K562 (cell line): ENCODE results near the gene MPHOSPH10. TPM values are rescaled to one million over a fixed set of nuclear protein-coding genes. Genes with fewer than 3 reads are reported as not detected.

ENCODE experiments used
- ATAC-seq: fragments of 200-7000 bp; cut with Tn5 transposase; 3 replicates; pipeline ENCODE4 v1.9.1; 2020; ENCODE audit warnings: moderate library complexity
- BruUV-seq: library from RNA; stranded (reverse); fragments of 400-500 nt; replicated peaks from 2 replicates; lab custom pipeline; 2021; lab: Mats Ljungman, UMichigan
- CTCF ChIA-PET: fragments of 300-600 bp; formaldehyde crosslinking; extraction: SDS; loops from one replicate; lab custom pipeline; 2021; ENCODE audit warnings: low intra/inter-chr PET ratio; lab: Yijun Ruan, JAX
- POLR2A ChIA-PET: fragments of 300-600, 350-650 bp; sonication (Branson Sonifier 250); formaldehyde crosslinking; extraction: SDS; loops from one replicate; lab custom pipeline; 2021; ENCODE audit warnings: antibody characterized with exemption, inconsistent platforms; lab: Yijun Ruan, JAX
- DNase-seq, 4 experiments: peaks; one replicate each; pipeline versions ENCODE4 v3.0.0 to v3.0.0-alpha.2; 2011 to 2018; ENCODE audit warnings: low spot score in 3 of 4, mixed read lengths in 3 of 4; ENCODE audit errors: extremely low read depth in 1 of 4
- FAIRE-seq: peaks from 2 replicates; lab custom pipeline; 2011; peaks lifted over from hg19 to GRCh38; lab: Jason Lieb, UNC
- H2AFZ ChIP-seq: 2 replicates; pipeline ENCODE4 v1.6.0; 2011; ENCODE audit warnings: low read depth, low read length, control low read depth, inconsistent platforms
- H3K27ac ChIP-seq: fragments of 200-600 bp; 3 replicates; pipeline ENCODE4 v1.8.0; 2011; ENCODE audit warnings: low read depth, mild to moderate bottlenecking, control low read depth, inconsistent platforms, low read length, moderate library complexity, mixed read lengths; ENCODE audit errors: extremely low read depth
- H3K27me3 ChIP-seq, 2 experiments: fragments of 300-600 bp in 1 of 2; 2 replicates in 1 of 2; 3 replicates in 1 of 2; pipeline versions ENCODE4 v1.6.0 to v1.8.0; 2011; ENCODE audit warnings: inconsistent platforms in 2 of 2, low read length in 2 of 2, mild to moderate bottlenecking in 1 of 2, mixed read lengths in 1 of 2, moderate library complexity in 1 of 2; ENCODE audit not compliant: control insufficient read depth in 2 of 2, insufficient read depth in 2 of 2
- H3K36me3 ChIP-seq: fragments of 300-600 bp; 3 replicates; pipeline ENCODE4 v1.8.0; 2011; ENCODE audit warnings: mild to moderate bottlenecking, low read length, inconsistent platforms; ENCODE audit not compliant: control insufficient read depth, insufficient read depth
- H3K4me1 ChIP-seq, 2 experiments: fragments of 200-600 bp in 1 of 2; replicated peaks in 1 of 2; 2 replicates in 1 of 2; 3 replicates in 1 of 2; pipeline versions ENCODE4 v1.5.1 to v1.8.0; 2011; ENCODE audit warnings: inconsistent platforms in 2 of 2, low read length in 2 of 2, mild to moderate bottlenecking in 1 of 2, mixed read lengths in 1 of 2, moderate library complexity in 1 of 2; ENCODE audit not compliant: control insufficient read depth in 2 of 2, insufficient read depth in 2 of 2
- H3K4me2 ChIP-seq: 2 replicates; pipeline ENCODE4 v1.6.1; 2011; ENCODE audit warnings: low read length, control low read depth, inconsistent platforms, mixed read lengths; ENCODE audit not compliant: insufficient read depth
- H3K4me3 ChIP-seq: fragments of 200-600 bp; sonication (generic), shearing (Covaris generic); 2 replicates; pipeline ENCODE4 v1.5.1; 2016; ENCODE audit warnings: control low read depth, inconsistent platforms
- H3K79me2 ChIP-seq: fragments of 200-600 bp; 3 replicates; pipeline ENCODE4 v1.8.0; 2011; ENCODE audit warnings: low read length, inconsistent platforms; ENCODE audit not compliant: control insufficient read depth, insufficient read depth
- H3K9ac ChIP-seq, 2 experiments: 2 replicates each; pipeline versions ENCODE4 v1.6.0 to v1.6.1; 2011; ENCODE audit warnings: low read depth in 2 of 2, low read length in 2 of 2, control low read depth in 1 of 2, inconsistent platforms in 1 of 2, mild to moderate bottlenecking in 1 of 2, mixed read lengths in 1 of 2; ENCODE audit not compliant: insufficient read depth in 1 of 2
- H3K9me1 ChIP-seq: one replicate; pipeline ENCODE4 v1.6.0; 2011; ENCODE audit warnings: inconsistent platforms, mild to moderate bottlenecking, low read length, moderate library complexity; ENCODE audit not compliant: control insufficient read depth, insufficient read depth
- H3K9me3 ChIP-seq: replicated peaks from 2 replicates; pipeline ENCODE4 v1.5.1; 2011; ENCODE audit warnings: low read depth, low read length, inconsistent platforms; ENCODE audit not compliant: control insufficient read depth, insufficient read depth
- H4K20me1 ChIP-seq: replicated peaks from 2 replicates; pipeline ENCODE4 v1.6.1; 2011; ENCODE audit warnings: low read length, inconsistent platforms, mixed read lengths; ENCODE audit not compliant: control insufficient read depth, insufficient read depth
- CBX2 ChIP-seq: fragments of 200-600 bp; sonication (generic); IDR thresholded peaks from one replicate; pipeline ENCODE4 v1.6.1; 2012; ENCODE audit warnings: mild to moderate bottlenecking, low read length, inconsistent platforms; ENCODE audit not compliant: insufficient read depth, poor library complexity, severe bottlenecking
- FOXK2 ChIP-seq, 2 experiments: fragments of 450-650 bp; IDR thresholded peaks in 1 of 2; conservative IDR thresholded peaks in 1 of 2; 2 replicates each; pipeline ENCODE4 v1.6.1; 2016; ENCODE audit warnings: low read depth in 2 of 2, mild to moderate bottlenecking in 1 of 2
- HDAC3 ChIP-seq: fragments of 450-650 bp; IDR thresholded peaks from 2 replicates; pipeline ENCODE4 v1.6.1; 2018; ENCODE audit warnings: borderline replicate concordance, mild to moderate bottlenecking, moderate library complexity; ENCODE audit not compliant: partially characterized antibody
- HIVEP1 ChIP-seq: fragments of 250-450 bp; sonication (Bioruptor Pico); IDR thresholded peaks from 2 replicates; pipeline ENCODE4 v1.4.0; 2020; ENCODE audit warnings: mild to moderate bottlenecking
- KLF10 ChIP-seq: fragments of 250-450 bp; sonication (Bioruptor Pico); IDR thresholded peaks from 2 replicates; pipeline ENCODE4 v1.6.1; 2021; ENCODE audit warnings: matching md5 sums
- MLX ChIP-seq, 2 experiments: fragments of 450-650 bp in 1 of 2; sonication (generic) in 1 of 2; formaldehyde crosslinking; conservative IDR thresholded peaks; 2 replicates each; pipeline versions ENCODE4 v1.4.0 to v1.8.1; 2020 to 2022; ENCODE audit warnings: mild to moderate bottlenecking in 1 of 2, missing genetic modification reagents in 1 of 2
- NCOA4 ChIP-seq: fragments of 450-650 bp; IDR thresholded peaks from 2 replicates; pipeline ENCODE4 v1.6.1; 2018; ENCODE audit warnings: mild to moderate bottlenecking; ENCODE audit not compliant: partially characterized antibody
- POLR3G ChIP-seq: IDR thresholded peaks from 2 replicates; pipeline ENCODE4 v1.6.1; 2011; ENCODE audit not compliant: insufficient read length, insufficient replicate concordance; ENCODE audit errors: extremely low read depth
- PYGO2 ChIP-seq: fragments of 450-650 bp; IDR thresholded peaks from 2 replicates; pipeline ENCODE4 v1.6.1; 2016; ENCODE audit warnings: mild to moderate bottlenecking, missing genetic modification characterization, moderate library complexity, missing compliant biosample characterization
- SMARCE1 ChIP-seq: fragments of 450-650 bp; IDR thresholded peaks from 2 replicates; pipeline ENCODE4 v1.7.1; 2016; ENCODE audit warnings: mild to moderate bottlenecking
- SOX6 ChIP-seq: fragments of 450-650 bp; IDR thresholded peaks from 2 replicates; pipeline ENCODE4 v1.6.1; 2014; ENCODE audit warnings: mild to moderate bottlenecking
- THAP12 ChIP-seq: fragments of 250-450 bp; sonication (Bioruptor Pico); IDR thresholded peaks from 2 replicates; pipeline ENCODE4 v1.9.0; 2021; ENCODE audit warnings: mild to moderate bottlenecking, inconsistent platforms
- ZNF589 ChIP-seq: fragments of 200-800 bp; sonication (Bioruptor generic); IDR thresholded peaks from 2 replicates; pipeline ENCODE4 v1.6.1; 2016; ENCODE audit warnings: low read depth, missing genetic modification characterization, missing compliant biosample characterization
- WGBS: fragments of 100-300 bp; shearing (Covaris generic); methylation state at CpG from one replicate; pipeline ENCODE4 v1.1.6; 2016; ENCODE audit warnings: low coverage, mixed read lengths; ENCODE audit not compliant: insufficient coverage; ENCODE audit errors: missing lambda C conversion rate; 5-methylcytosine and 5-hydroxymethylcytosine counted together
- in situ Hi-C: fragments of 300-500 bp; cut with MboI; formaldehyde crosslinking; loops from 4 replicates; pipeline ENCODE4 v1.15.0; 2018; ENCODE audit warnings: inconsistent platforms, mixed read lengths
- intact Hi-C: fragments of 100-400 bp; cut with micrococcal nuclease; formaldehyde crosslinking; loops from 2 replicates; pipeline ENCODE4 v1.14.2; 2022
- polyA plus RNA-seq, 8 experiments: library from polyadenylated mRNA; depleted of rRNA in 4 of 8; stranded (reverse) in 5 of 8; unstranded in 3 of 8; fragments of >200 nt; fragmentation: Nextera tagmentation in 2 of 8; fragmentation: Illumina TruSeq in 1 of 8; extraction: Ambion mirVana in 2 of 8; extraction: Trizol in 1 of 8; gene quantifications; 2 replicates each; pipeline versions ENCODE4 v1.2.1 to v1.2.3, GENCODE V29; 2011 to 2014; ENCODE audit warnings: inconsistent platforms in 1 of 8, missing spikeins in 1 of 8
- total RNA-seq, 7 experiments: library from RNA; depleted of rRNA in 6 of 7; stranded (reverse); fragments of >200 nt in 6 of 7; fragmentation: Illumina TruSeq in 2 of 7; extraction: Trizol in 2 of 7; gene quantifications; 2 replicates each; pipeline versions ENCODE4 v1.2.1 to v1.2.3, GENCODE V29; 2011 to 2021; ENCODE audit warnings: low replicate concordance in 1 of 7

MPHOSPH10 gene
- total and polyA plus RNA-seq, 9 of the 15 experiments (the other 6 are each of a cell fraction or from before 2014, with no cell fraction given): 36.8 to 83.7 (median 58.5) TPM

- DNase-seq (no peak), FAIRE-seq (no peak), ATAC-seq (no peak)
- peaks cover 64% of the 10 kb centered on the region for H3K79me2 ChIP-seq
- H3K4me3 ChIP-seq: no peak overlapping the region
- H3K27me3 ChIP-seq: no peaks in the 10 kb centered on the region
- CTCF ChIA-PET: no interaction called here
- H3K27ac ChIP-seq: no peak overlapping the region
- H3K9ac ChIP-seq: no peak overlapping the region
- H3K4me1 ChIP-seq: peaks cover 2 to 3% of the 10 kb centered on the region in 2 experiments; a peak in 3 of 5 replicates
- POLR2A ChIA-PET: interaction anchor here (0.8 to 1.7 kb wide), 2 partner anchors 10 to 16 kb away, joined by 3 to 6 read pairs; no protein-coding TSS in a partner anchor
- intact Hi-C loops (no loop called here), in situ Hi-C loops (no loop called here)
- no peak overlapping the region for H2AFZ ChIP-seq
- TF ChIP-seq MLX (CRISPR knock-in tag; conservative IDR thresholded peaks at IDR 0.05) (no peak), NCOA4 (no peak), POLR3G (no peak), PYGO2 (tag) (no peak), HDAC3 (no peak), FOXK2 (conservative IDR thresholded peaks at IDR 0.05 in 1 of 2, IDR thresholded peaks at IDR 0.05 in 1 of 2; ENCODE audit: low read depth in 2 of 2) (no peak), SMARCE1 (no peak), THAP12 (CRISPR knock-in tag) (no peak), KLF10 (CRISPR knock-in tag) (no peak), HIVEP1 (CRISPR knock-in tag) (no peak), CBX2 (no peak), ZNF589 (CRISPR knock-in tag) (no peak), SOX6 (no peak)
- H3K9me1 ChIP-seq: no peaks in the 10 kb centered on the region
- H3K36me3 ChIP-seq: peaks cover 28% of the 10 kb centered on the region; the same call in 2 of the 3 replicates
- H3K9me3 ChIP-seq: peaks cover 3% of the 10 kb centered on the region; the same call in 1 of the 2 replicates
- no peaks in the 10 kb centered on the region; the same call in 1 of the 2 replicates for H4K20me1 ChIP-seq
- BruUV-seq: no TSS peak
- WGBS: 47% methylated on average over 3 of the region's 3 CpGs
- H3K4me2 ChIP-seq: no peak overlapping the region
Measured at GRCh38 chr2:71126957-71127356, 3.5 kb upstream of the MPHOSPH10 start.
